ENCODE data around the gene NACC2.
"Not testable (repeated sequence)": the region's sequence is repeated elsewhere in the genome, so short reads cannot be mapped to it uniquely, and the experiment has no call there.

DNA sequence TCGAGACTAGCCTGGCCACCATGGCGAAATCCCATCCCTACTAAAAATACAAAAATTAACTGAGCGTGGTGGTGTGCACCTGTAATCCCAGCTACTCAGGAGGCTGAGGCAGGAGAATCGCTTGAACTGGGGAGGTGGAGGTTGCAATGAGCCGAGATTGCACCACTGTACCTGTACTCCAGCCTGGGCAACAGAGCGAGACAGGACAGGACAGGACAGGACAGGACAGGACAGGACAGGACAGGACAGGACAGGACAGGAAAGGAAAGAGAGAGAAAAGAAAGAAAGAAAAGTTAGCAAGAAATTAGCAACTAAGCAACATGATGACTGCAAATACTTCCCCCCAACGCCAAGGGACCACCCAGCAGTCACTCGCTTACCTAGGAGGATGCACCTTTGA lies 33.2 kb downstream of the NACC2 start:
- not testable (repeated sequence) for TF ChIP-seq CREB5 (CRISPR knock-in tag; IDR thresholded peaks at IDR 0.05; ENCODE audit: low read depth); ZFP3 (CRISPR knock-in tag; IDR thresholded peaks at IDR 0.05); CSRNP3 (CRISPR knock-in tag; IDR thresholded peaks at IDR 0.05); ZC3H10 (CRISPR knock-in tag; IDR thresholded peaks at IDR 0.05); PATZ1 (CRISPR knock-in tag; IDR thresholded peaks at IDR 0.05; ENCODE audit: borderline replicate concordance)
